Stimulated activated CD4-positive, alpha-beta T cell treated with anti-CD3 and anti-CD28 coated beads, Interleukin-4, amount 100 ng/mL, for 1 hour (primary cell): ENCODE results near the gene KLHDC9.
A peak's percentile ranks its signal among the peaks of the same experiment; 100 is the strongest.

ENCODE experiments used
- DNase-seq: peaks from one replicate; pipeline ENCODE4 v3.0.0-alpha.2; 2020

The KLHDC9 gene

GRCh38 chr1:161077426-161077825 lies 20.7 kb upstream of the KLHDC9 start:
- DNase-seq: no peak

- no peak for DNase-seq
Measured at GRCh38 chr1:161079436-161080110, 18.6 kb upstream of the KLHDC9 start.

GRCh38 chr1:161080441-161081405 lies 17.4 kb upstream of the KLHDC9 start:
- no peak for DNase-seq

- DNase-seq: no peak
Measured at GRCh38 chr1:161081519-161081918, 16.6 kb upstream of the KLHDC9 start.

- DNase-seq: no peak
Measured at GRCh38 chr1:161082483-161082882, 15.7 kb upstream of the KLHDC9 start.

GRCh38 chr1:161082996-161083747 lies 15.0 kb upstream of the KLHDC9 start:
- DNase-seq: no peak

- no peak for DNase-seq
Measured at GRCh38 chr1:161083748-161084596, 14.2 kb upstream of the KLHDC9 start.

- DNase-seq: no peak
Measured at GRCh38 chr1:161084597-161084988, 13.6 kb upstream of the KLHDC9 start.

GRCh38 chr1:161085165-161085564 lies 13.0 kb upstream of the KLHDC9 start:
- DNase-seq: no peak

GRCh38 chr1:161086457-161086856 lies 11.7 kb upstream of the KLHDC9 start:
- DNase-seq: no peak

- no peak for DNase-seq
Measured at GRCh38 chr1:161088587-161089110, 9.5 kb upstream of the KLHDC9 start.

GRCh38 chr1:161089251-161089924 lies 8.8 kb upstream of the KLHDC9 start, which contains the start of gene NECTIN4:
NECTIN4 (minus strand) TSS chr1:161089558; CDS start chr1:161089296, 262 bp downstream.
- no peak for DNase-seq

- DNase-seq: no peak
Measured at GRCh38 chr1:161089938-161090337, 8.2 kb upstream of the KLHDC9 start.

- no peak for DNase-seq
Measured at GRCh38 chr1:161090617-161091016, 7.5 kb upstream of the KLHDC9 start.

- DNase-seq: no peak
Measured at GRCh38 chr1:161091093-161091492, 7.1 kb upstream of the KLHDC9 start.

- DNase-seq: no peak
Measured at GRCh38 chr1:161091796-161092507, 6.2 kb upstream of the KLHDC9 start.

GRCh38 chr1:161092621-161093028 lies 5.5 kb upstream of the KLHDC9 start:
- peak; percentile 55 for DNase-seq

GRCh38 chr1:161094481-161094880 lies 3.7 kb upstream of the KLHDC9 start:
- no peak for DNase-seq

GRCh38 chr1:161095230-161095629 lies 2.9 kb upstream of the KLHDC9 start:
- no peak for DNase-seq

- DNase-seq: no peak
Measured at GRCh38 chr1:161096015-161096414, 2.1 kb upstream of the KLHDC9 start.

GRCh38 chr1:161096530-161096929 lies 1.6 kb upstream of the KLHDC9 start:
- DNase-seq: no peak
